Stimulated activated naive CD8-positive, alpha-beta T cell treated with anti-CD3 and anti-CD28 coated beads, Interleukin-15, amount 100 ng/mL, for 72 hours (primary cell): Measurements from ENCODE around the gene FCN2.

Experiments used
- ATAC-seq: fragments of 150-1000 bp; cut with Tn5 transposase; 2 replicates; pipeline ENCODE4 v1.10.0; 2021; ENCODE audit warnings: mild to moderate bottlenecking, moderate library complexity
- DNase-seq, 2 donors: peaks; one replicate each; pipeline ENCODE4 v3.0.0; 2021 to 2022
- H3K27ac Mint-ChIP-seq, 2 donors: one replicate each; pipeline ENCODE4 v1.8.0; 2022; ENCODE audit warnings: mild to moderate bottlenecking in 2 of 2, mixed read lengths in 2 of 2, moderate library complexity in 2 of 2
- H3K27me3 Mint-ChIP-seq: one replicate; pipeline ENCODE4 v1.8.0; 2022; ENCODE audit warnings: mixed read lengths
- H3K4me1 Mint-ChIP-seq: one replicate; pipeline ENCODE4 v1.8.0; 2022; ENCODE audit warnings: mild to moderate bottlenecking, mixed read lengths
- H3K4me3 Mint-ChIP-seq, 2 donors: one replicate each; pipeline ENCODE4 v1.8.0; 2022; ENCODE audit warnings: mild to moderate bottlenecking in 2 of 2, mixed read lengths in 2 of 2, moderate library complexity in 1 of 2
- H3K9me3 Mint-ChIP-seq, 2 donors: one replicate each; pipeline ENCODE4 v1.8.0; 2022; ENCODE audit warnings: mixed read lengths in 2 of 2

Gene FCN2

DNA sequence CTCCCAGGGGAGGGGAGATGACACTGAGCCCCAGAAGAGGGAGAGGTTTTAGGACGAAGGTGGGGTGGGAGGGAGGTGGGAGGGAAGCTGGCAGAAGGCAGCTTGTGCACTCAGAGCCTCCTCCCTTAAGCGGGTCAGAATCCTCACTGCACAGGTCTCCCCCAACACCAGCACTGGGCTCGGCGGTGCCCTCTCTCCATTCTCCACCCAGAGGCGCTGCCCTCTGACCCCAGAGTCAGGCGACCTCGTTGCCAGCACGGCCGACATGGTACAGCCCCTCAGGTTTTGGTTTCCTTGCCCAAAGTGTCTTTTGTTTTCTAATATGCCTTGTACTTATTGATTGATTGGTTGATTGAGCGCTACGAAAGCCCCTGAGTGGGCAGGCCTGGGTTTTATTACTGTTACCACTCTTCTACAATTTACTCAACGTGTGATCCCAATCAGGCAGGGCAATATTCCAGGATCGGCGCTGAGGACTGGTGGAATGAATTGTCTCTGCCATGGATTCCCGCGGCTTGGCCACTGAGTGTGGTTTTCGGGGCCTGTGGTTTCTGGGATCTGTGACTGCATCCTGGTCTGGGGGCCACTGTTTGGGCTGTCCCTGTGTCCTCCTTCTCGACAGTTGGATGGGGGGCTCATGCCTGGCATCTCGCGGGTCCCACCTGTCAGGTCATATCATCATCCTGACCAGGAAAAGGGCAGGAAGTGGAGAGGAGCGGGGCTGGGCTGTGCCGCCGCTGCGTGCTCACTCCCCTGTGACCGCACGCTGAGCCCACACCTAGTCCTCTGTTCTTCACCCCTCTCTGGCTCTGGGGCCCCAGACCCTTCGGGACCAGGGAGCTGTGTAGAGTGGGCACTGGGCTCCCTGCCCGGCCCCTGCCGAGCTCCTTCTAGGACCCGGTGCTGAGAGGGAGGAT lies 9.6 kb upstream of the FCN2 start:
- ATAC-seq: no peak
- no peaks in the 10 kb centered on the region for H3K27me3 Mint-ChIP-seq
- DNase-seq: no peak

DNA sequence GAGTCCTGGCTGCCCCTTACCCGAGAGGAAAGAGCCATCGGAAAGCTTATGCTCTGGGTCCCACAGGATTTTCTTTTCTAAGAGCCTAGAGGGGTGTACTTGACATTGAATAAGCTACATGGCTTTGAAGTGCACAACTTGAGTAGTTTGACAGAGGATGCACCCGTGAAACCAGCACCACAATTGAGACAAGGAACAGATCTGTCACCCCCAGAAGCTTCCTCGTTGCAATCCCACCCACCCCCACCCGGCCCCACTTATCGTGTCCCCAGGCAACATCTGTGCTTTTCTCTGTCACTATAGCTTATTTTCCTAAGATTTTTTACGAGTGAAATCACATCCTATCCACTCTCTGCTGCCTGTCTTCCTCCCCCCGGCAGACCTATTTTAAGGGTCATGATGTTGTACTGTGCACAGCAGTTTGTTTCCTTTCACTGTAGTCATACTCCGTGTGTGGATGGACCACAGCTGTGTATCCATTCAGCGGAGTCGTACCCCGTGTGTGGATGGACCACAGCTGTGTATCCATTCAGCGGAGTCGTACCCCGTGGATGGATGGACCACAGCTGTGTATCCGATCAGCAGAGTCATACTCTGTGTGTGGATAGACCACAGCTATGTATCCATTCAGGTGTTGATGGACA lies 8.8 kb upstream of the FCN2 start:
- Mint-ChIP-seq H3K4me1 (no peaks in the 10 kb centered on the region), H3K27ac (no peak overlapping the region)
- ATAC-seq: no peak

More for the DNA sequence above, 9.6 kb upstream of the FCN2 start:
- H3K4me3 Mint-ChIP-seq: no peak overlapping the region
- no peaks in the 10 kb centered on the region for H3K4me1 Mint-ChIP-seq
- H3K27ac Mint-ChIP-seq: no peak overlapping the region
- H3K9me3 Mint-ChIP-seq: no peaks in the 10 kb centered on the region

DNA sequence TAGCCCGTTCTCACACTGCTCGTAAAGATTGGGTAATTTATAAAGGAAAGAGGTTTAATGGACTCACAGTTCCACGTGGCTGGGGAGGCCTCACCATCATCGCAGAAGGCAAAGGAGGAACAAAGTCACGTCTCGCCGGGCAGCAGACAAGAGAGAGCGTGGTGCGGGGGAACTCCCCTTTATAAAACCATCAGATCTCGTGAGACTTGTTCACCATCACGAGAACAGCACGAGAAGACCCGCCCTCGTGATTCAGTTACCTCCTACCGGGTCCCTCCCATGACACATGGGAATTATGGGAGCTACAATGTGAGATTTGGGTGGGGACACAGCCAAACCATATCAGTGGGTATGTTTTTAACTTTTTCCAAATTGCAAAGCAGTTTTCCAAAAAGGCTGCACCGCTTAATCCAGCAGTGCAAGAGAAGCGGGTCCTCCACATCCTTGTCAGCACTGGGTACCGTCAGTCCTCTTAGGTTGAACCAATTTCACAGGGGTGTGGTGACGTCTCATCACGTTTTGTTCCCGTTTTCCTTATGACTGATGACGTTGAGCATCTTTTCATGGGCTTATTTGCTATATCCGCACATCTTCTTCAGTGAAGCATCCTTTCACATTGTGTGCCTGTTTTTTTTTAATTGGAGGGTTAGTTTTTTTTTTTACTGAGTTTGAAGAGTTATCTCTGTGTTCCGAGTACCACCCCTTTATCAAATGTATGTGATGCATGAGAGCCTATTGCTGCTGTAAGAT lies 8.0 kb upstream of the FCN2 start:
- Mint-ChIP-seq H3K27me3 (no peaks in the 10 kb centered on the region), H3K27ac (no peak overlapping the region), H3K9me3 (no peaks in the 10 kb centered on the region), H3K4me3 (no peak overlapping the region), H3K4me1 (no peaks in the 10 kb centered on the region)
- DNase-seq: no peak
- no peak for ATAC-seq

More for the DNA sequence above, 8.8 kb upstream of the FCN2 start:
- no peak for DNase-seq
- H3K27me3 Mint-ChIP-seq: no peaks in the 10 kb centered on the region
- H3K4me3 Mint-ChIP-seq: no peak overlapping the region
- no peaks in the 10 kb centered on the region for H3K9me3 Mint-ChIP-seq

DNA sequence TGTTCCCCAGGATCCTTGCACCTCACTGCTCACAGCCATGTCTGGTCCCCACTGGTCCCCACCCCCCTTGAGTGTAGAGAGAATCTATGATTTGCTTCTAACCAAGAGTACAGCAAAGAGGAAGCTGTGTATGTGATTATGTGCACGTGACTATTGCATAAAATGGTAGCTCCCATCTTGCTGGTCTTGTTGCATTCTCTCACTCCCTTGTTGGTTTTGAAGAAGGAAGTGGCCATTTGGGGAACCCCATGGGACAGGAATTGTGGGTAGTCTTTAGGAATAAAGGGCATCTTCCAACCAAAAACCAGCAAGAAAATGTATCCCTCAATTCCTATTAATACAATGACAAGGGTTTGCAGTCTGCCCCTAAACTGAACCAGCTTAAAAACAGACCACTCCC lies 5.2 kb upstream of the FCN2 start:
- Mint-ChIP-seq H3K27ac (no peak overlapping the region), H3K4me3 (no peak overlapping the region), H3K4me1 (no peaks in the 10 kb centered on the region), H3K27me3 (no peaks in the 10 kb centered on the region), H3K9me3 (no peaks in the 10 kb centered on the region)
- ATAC-seq: no peak
- no peak for DNase-seq

DNA sequence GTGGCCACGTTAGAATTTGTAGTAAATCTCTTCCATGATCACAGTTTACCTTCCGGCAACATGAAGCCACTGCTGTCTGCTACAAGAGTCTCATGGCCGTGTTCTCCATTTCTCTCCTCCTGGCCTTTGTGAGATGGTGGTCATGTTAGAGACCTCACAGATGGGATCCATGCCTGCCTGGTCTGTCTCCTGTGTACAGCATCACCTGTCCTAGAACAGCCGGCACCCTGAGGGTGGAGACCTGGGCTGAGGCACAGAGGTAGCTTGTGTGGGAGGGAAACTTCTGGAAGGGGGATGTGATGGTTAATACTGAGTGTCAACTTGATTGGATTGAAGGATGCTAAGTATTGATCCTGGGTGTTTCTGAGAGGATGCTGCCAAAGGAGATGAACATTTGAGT lies 3.1 kb upstream of the FCN2 start:
- ATAC-seq (no peak), DNase-seq (no peak)
- H3K4me3 Mint-ChIP-seq: no peak overlapping the region
- H3K27me3 Mint-ChIP-seq: no peaks in the 10 kb centered on the region
- no peak overlapping the region for H3K27ac Mint-ChIP-seq
- H3K9me3 Mint-ChIP-seq: no peaks in the 10 kb centered on the region
- H3K4me1 Mint-ChIP-seq: no peaks in the 10 kb centered on the region

DNA sequence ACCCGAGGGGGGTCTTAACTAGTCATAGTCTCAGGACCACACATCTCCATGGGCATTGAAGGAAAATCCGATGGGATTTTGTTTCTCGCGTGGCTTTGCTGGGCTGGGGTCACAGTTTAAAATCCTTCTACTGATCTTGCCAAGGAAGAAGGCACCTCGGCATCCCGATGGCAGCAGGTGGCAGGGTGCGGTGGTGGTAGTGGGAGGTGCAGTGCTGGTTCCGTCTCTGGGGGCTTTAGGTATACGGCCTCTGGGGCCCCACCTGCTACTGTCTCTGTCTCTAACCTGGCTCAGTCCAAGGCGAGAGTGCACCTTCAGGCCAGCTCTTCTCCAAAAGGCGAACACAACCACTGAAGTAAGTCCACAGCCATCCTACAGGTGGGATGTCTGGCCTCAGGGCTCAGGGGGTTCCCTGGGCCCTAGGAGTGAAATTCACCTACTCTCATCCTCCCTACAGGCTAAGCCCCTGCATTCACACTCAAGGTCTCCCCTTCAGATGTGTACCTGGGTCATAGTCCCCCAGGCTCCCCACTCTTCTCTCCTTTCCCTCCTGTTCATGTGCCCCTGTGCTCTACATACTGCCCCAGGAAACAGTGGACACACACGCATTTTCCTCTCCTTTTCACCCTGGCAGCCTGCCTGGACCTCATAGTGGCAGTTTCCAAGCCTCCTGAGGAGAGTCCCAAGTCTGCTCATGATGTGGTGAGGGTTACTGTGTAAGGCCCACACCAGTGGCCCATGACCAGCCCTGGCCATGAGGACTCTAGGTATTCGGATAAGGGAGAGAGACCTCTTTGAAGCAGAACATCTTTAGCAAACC lies 736 bp upstream of the FCN2 start:
- Mint-ChIP-seq H3K27ac (peak overlapping the region in 1 of 2 donors; percentile 9), H3K27me3 (no peaks in the 10 kb centered on the region), H3K4me1 (no peaks in the 10 kb centered on the region), H3K9me3 (no peaks in the 10 kb centered on the region), H3K4me3 (no peak overlapping the region)
- DNase-seq (no peak), ATAC-seq (no peak)

DNA sequence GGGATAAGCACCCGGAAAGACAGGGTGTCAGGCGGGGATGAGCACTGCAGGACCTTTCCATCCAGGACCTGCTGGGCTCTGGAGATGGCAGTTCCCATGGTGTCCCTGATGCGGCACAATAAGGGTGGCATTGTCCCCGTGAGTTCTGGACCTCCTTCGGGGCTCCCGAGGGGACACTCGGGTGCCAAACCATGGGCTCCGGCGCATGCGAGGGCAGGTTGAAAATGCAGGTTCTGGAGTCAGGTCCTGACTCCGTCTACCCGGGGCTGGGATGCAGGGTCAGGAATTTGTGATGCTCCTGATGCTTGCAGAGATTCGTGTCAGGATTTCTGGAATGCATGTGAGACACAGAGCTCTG lies 682 bp downstream of the FCN2 start:
- H3K27ac Mint-ChIP-seq: peak overlapping the region in 1 of 2 donors; percentile 34
- H3K4me3 Mint-ChIP-seq: no peak overlapping the region
- H3K4me1 Mint-ChIP-seq: no peaks in the 10 kb centered on the region
- H3K27me3 Mint-ChIP-seq: peaks cover 4% of the 10 kb centered on the region
- no peaks in the 10 kb centered on the region for H3K9me3 Mint-ChIP-seq
- DNase-seq (no peak), ATAC-seq (no peak)

DNA sequence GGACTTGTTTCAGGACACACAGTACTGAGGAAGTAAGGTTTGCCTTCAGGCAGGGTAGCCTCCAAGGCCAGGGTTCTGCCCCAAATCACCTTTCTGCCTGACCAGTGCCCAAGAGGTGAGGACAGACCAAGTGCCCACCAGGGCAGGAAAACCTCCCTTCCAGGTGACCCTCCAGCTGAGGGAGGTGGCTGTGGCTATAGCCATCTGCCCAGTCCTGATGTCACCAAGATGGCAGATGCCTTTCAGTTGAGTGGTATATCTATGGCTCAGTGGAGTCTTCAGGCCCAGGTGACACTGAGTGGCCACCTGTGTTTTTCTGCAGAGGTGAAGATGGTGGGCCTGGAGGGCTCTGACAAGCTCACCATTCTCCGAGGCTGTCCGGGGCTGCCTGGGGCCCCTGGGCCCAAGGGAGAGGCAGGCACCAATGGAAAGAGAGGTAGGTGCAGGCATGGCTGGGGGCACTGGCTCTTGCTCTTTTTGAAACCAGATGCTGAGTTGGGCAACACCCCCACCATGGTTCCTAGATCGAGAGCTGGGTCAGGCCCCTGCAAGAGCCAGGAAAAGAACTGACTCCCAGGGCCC lies 1.7 kb downstream of the FCN2 start:
- Mint-ChIP-seq H3K4me3 (no peak overlapping the region), H3K4me1 (no peaks in the 10 kb centered on the region), H3K27me3 (peaks cover 13% of the 10 kb centered on the region), H3K9me3 (no peaks in the 10 kb centered on the region), H3K27ac (no peak overlapping the region)
- DNase-seq (no peak), ATAC-seq (no peak)

DNA sequence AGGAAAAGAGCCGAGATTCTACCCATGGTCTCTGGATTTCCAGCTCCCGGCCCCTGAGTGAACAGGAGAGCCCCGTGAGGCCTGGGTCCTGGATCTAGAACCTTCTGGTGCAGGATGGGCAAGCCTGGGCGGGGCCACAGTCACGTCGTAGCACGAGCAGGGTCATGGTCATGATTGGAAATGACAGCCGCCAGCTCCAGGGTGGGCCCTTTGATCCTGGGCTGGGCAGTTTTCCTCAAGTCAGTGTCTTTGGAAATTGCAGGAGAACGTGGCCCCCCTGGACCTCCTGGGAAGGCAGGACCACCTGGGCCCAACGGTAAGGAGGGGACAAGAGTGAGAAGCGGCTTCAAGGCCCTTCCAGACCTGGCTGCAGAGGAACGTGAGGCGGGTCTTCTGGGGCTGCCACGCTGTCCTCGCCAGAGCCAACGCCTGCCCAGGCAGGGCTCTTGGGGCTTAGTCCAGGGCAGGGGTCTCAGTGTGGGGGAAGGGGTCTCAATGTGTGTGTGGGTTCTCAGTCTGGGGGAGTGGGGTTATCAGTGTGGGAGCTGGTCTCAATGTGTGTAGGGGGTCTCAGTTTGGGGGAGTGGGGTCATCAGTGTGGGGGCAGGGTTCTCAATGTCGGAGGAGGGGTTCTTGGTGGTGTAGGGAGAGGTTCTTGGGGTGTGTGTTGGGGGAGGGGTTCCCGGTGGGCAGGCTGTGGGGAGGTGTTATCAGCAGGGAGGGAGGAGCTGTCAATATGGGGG lies 2.6 kb downstream of the FCN2 start:
- H3K27ac Mint-ChIP-seq: no peak overlapping the region
- H3K27me3 Mint-ChIP-seq: peaks cover 20% of the 10 kb centered on the region
- H3K9me3 Mint-ChIP-seq: no peaks in the 10 kb centered on the region
- no peak for ATAC-seq
- DNase-seq: no peak
- peaks cover 5% of the 10 kb centered on the region for H3K4me1 Mint-ChIP-seq
- H3K4me3 Mint-ChIP-seq: no peak overlapping the region

DNA sequence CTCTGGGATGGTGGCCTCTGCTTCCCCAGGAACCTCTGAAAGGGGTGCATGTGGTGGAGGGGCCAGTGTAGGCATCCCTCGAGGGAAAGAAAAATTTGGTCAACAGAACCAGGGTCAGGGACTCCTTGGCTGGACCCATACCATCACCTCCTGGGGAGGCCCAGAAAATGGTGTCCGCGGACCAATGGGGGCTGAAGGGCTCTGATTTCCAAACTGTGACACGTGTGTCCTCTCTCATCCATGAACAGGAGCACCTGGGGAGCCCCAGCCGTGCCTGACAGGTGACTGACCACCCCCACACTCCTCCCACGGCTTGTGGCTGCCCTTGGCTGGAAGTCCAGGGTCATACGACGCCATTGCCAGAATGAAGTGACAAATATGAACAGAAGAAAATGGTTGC lies 3.9 kb downstream of the FCN2 start:
- Mint-ChIP-seq H3K27ac (no peak overlapping the region), H3K4me1 (peaks cover 5% of the 10 kb centered on the region), H3K4me3 (no peak overlapping the region), H3K27me3 (peaks cover 25% of the 10 kb centered on the region), H3K9me3 (no peaks in the 10 kb centered on the region)
- ATAC-seq (no peak), DNase-seq (no peak)

DNA sequence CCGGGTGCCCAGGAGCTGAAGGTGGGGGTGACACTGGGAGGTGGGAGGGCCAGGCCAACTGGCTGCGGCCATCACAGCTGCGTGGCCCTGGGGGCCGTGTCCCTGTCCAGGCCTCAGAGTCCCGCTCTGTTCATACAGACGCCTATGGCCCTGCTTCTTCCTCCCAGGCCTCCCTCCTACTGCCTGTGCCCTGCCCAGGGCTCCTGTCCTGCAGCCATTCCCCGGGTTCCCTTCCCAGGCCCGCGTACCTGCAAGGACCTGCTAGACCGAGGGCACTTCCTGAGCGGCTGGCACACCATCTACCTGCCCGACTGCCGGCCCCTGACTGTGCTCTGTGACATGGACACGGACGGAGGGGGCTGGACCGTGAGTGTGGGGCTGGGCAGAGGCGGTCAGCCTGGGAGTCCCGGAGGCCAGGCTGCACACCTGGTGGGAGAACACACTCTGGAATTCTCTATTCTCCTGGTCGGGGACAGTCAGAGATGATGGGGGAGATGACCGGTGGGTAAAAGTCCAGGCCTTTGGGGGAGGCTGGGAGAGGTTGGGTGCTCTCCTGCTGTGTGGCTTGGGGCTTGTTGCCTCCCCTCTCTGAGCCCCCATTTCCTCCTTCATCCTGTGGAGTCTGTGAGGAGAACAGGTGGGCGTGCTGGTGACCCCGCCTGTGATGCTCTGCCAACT lies 4.5 kb downstream of the FCN2 start:
- ATAC-seq (no peak), DNase-seq (no peak)
- Mint-ChIP-seq H3K9me3 (no peaks in the 10 kb centered on the region), H3K27ac (no peak overlapping the region), H3K4me1 (peaks cover 5% of the 10 kb centered on the region), H3K27me3 (peaks cover 25% of the 10 kb centered on the region), H3K4me3 (no peak overlapping the region)

DNA sequence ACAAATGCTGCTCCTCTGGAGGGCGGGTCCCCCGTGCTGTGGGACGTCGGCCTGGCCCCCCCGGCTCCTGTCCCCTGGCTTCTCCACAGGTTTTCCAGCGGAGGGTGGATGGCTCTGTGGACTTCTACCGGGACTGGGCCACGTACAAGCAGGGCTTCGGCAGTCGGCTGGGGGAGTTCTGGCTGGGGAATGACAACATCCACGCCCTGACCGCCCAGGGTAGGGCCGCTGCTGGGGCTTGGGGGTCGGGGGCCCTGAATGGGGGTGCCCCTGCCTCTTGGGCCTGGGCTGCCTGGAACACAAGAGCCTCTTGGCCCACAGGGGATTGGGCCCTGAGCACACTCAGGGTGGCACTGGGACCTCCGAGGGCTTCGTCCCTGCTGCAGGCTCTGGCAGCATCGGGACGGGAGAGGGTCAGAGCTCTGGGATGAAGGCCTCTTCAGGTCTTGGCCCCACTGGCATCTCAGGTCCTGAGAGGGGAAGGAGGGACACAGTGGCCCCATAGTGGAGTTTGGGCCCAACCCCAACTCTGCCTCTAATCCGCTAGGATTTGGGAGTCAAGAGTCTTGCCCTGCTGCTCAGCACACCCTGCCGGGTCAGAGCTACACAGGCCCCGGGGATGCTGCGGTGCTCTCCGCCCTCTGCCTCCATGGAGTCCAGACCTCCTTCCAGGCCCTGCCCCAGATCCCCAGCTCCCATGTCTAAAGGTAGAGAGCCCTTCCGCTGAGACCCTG lies 5.2 kb downstream of the FCN2 start:
- ATAC-seq (no peak), DNase-seq (no peak)
- no peak overlapping the region for H3K4me3 Mint-ChIP-seq
- H3K27ac Mint-ChIP-seq: peak overlapping the region in 1 of 2 donors; percentile 29
- peaks cover 26% of the 10 kb centered on the region for H3K27me3 Mint-ChIP-seq
- peaks cover 5% of the 10 kb centered on the region for H3K4me1 Mint-ChIP-seq
- no peaks in the 10 kb centered on the region for H3K9me3 Mint-ChIP-seq

DNA sequence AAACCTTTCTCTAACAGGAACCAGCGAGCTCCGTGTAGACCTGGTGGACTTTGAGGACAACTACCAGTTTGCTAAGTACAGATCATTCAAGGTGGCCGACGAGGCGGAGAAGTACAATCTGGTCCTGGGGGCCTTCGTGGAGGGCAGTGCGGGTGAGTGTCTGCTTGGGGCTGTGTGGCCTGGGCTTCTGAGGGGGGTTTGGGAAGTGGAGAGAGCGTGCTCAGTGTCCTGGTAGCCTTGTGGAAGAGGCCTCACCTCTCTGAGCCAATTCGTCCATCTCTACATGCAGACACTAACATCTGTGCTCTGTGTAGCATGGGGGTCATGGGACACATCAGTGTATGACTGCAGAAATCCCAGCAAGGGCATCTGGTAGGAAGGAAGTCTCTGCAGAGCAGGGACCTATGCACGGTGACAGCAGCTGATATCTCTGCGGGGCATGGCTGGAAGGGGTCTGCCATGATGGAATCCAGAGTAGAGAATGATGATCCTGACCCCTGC lies 5.9 kb downstream of the FCN2 start:
- Mint-ChIP-seq H3K9me3 (no peaks in the 10 kb centered on the region), H3K4me3 (no peak overlapping the region), H3K27ac (peak overlapping the region in 1 of 2 donors; percentile 29), H3K4me1 (peaks cover 5% of the 10 kb centered on the region), H3K27me3 (peaks cover 32% of the 10 kb centered on the region)
- ATAC-seq (no peak), DNase-seq (no peak)
